K562 (cell line): ENCODE measurements around the gene VSTM2B. TPM values are rescaled to one million over a fixed set of nuclear protein-coding genes. Genes with fewer than 3 reads are reported as not detected.

ENCODE experiments used
- ATAC-seq: fragments of 200-7000 bp; cut with Tn5 transposase; 3 replicates; pipeline ENCODE4 v1.9.1; 2020; ENCODE audit warnings: moderate library complexity
- BruUV-seq: library from RNA; stranded (reverse); fragments of 400-500 nt; replicated peaks from 2 replicates; lab custom pipeline; 2021; lab: Mats Ljungman, UMichigan
- CTCF ChIA-PET: fragments of 300-600 bp; formaldehyde crosslinking; extraction: SDS; loops from one replicate; lab custom pipeline; 2021; ENCODE audit warnings: low intra/inter-chr PET ratio; lab: Yijun Ruan, JAX
- POLR2A ChIA-PET: fragments of 300-600, 350-650 bp; sonication (Branson Sonifier 250); formaldehyde crosslinking; extraction: SDS; loops from one replicate; lab custom pipeline; 2021; ENCODE audit warnings: antibody characterized with exemption, inconsistent platforms; lab: Yijun Ruan, JAX
- DNase-seq, 4 experiments: peaks; one replicate each; pipeline versions ENCODE4 v3.0.0 to v3.0.0-alpha.2; 2011 to 2018; ENCODE audit warnings: low spot score in 3 of 4, mixed read lengths in 3 of 4; ENCODE audit errors: extremely low read depth in 1 of 4
- FAIRE-seq: peaks from 2 replicates; lab custom pipeline; 2011; peaks lifted over from hg19 to GRCh38; lab: Jason Lieb, UNC
- H2AFZ ChIP-seq: 2 replicates; pipeline ENCODE4 v1.6.0; 2011; ENCODE audit warnings: low read depth, low read length, control low read depth, inconsistent platforms
- H3K27ac ChIP-seq: fragments of 200-600 bp; 3 replicates; pipeline ENCODE4 v1.8.0; 2011; ENCODE audit warnings: low read depth, mild to moderate bottlenecking, control low read depth, inconsistent platforms, low read length, moderate library complexity, mixed read lengths; ENCODE audit errors: extremely low read depth
- H3K27me3 ChIP-seq, 2 experiments: fragments of 300-600 bp in 1 of 2; 2 replicates in 1 of 2; 3 replicates in 1 of 2; pipeline versions ENCODE4 v1.6.0 to v1.8.0; 2011; ENCODE audit warnings: inconsistent platforms in 2 of 2, low read length in 2 of 2, mild to moderate bottlenecking in 1 of 2, mixed read lengths in 1 of 2, moderate library complexity in 1 of 2; ENCODE audit not compliant: control insufficient read depth in 2 of 2, insufficient read depth in 2 of 2
- H3K36me3 ChIP-seq: fragments of 300-600 bp; 3 replicates; pipeline ENCODE4 v1.8.0; 2011; ENCODE audit warnings: mild to moderate bottlenecking, low read length, inconsistent platforms; ENCODE audit not compliant: control insufficient read depth, insufficient read depth
- H3K4me1 ChIP-seq, 2 experiments: fragments of 200-600 bp in 1 of 2; replicated peaks in 1 of 2; 2 replicates in 1 of 2; 3 replicates in 1 of 2; pipeline versions ENCODE4 v1.5.1 to v1.8.0; 2011; ENCODE audit warnings: inconsistent platforms in 2 of 2, low read length in 2 of 2, mild to moderate bottlenecking in 1 of 2, mixed read lengths in 1 of 2, moderate library complexity in 1 of 2; ENCODE audit not compliant: control insufficient read depth in 2 of 2, insufficient read depth in 2 of 2
- H3K4me2 ChIP-seq: 2 replicates; pipeline ENCODE4 v1.6.1; 2011; ENCODE audit warnings: low read length, control low read depth, inconsistent platforms, mixed read lengths; ENCODE audit not compliant: insufficient read depth
- H3K4me3 ChIP-seq: fragments of 200-600 bp; sonication (generic), shearing (Covaris generic); 2 replicates; pipeline ENCODE4 v1.5.1; 2016; ENCODE audit warnings: control low read depth, inconsistent platforms
- H3K79me2 ChIP-seq: fragments of 200-600 bp; 3 replicates; pipeline ENCODE4 v1.8.0; 2011; ENCODE audit warnings: low read length, inconsistent platforms; ENCODE audit not compliant: control insufficient read depth, insufficient read depth
- H3K9ac ChIP-seq, 2 experiments: 2 replicates each; pipeline versions ENCODE4 v1.6.0 to v1.6.1; 2011; ENCODE audit warnings: low read depth in 2 of 2, low read length in 2 of 2, control low read depth in 1 of 2, inconsistent platforms in 1 of 2, mild to moderate bottlenecking in 1 of 2, mixed read lengths in 1 of 2; ENCODE audit not compliant: insufficient read depth in 1 of 2
- H3K9me1 ChIP-seq: one replicate; pipeline ENCODE4 v1.6.0; 2011; ENCODE audit warnings: inconsistent platforms, mild to moderate bottlenecking, low read length, moderate library complexity; ENCODE audit not compliant: control insufficient read depth, insufficient read depth
- H3K9me3 ChIP-seq: replicated peaks from 2 replicates; pipeline ENCODE4 v1.5.1; 2011; ENCODE audit warnings: low read depth, low read length, inconsistent platforms; ENCODE audit not compliant: control insufficient read depth, insufficient read depth
- H4K20me1 ChIP-seq: replicated peaks from 2 replicates; pipeline ENCODE4 v1.6.1; 2011; ENCODE audit warnings: low read length, inconsistent platforms, mixed read lengths; ENCODE audit not compliant: control insufficient read depth, insufficient read depth
- ATF1 ChIP-seq, 2 experiments: fragments of 450-650 bp in 1 of 2; IDR thresholded peaks; 2 replicates each; pipeline ENCODE4 v1.6.1; 2016; ENCODE audit warnings: missing compliant biosample characterization in 1 of 2, missing genetic modification characterization in 1 of 2
- ATF7 ChIP-seq: fragments of 450-650 bp; IDR thresholded peaks from 2 replicates; pipeline ENCODE4 v1.7.1; 2014; ENCODE audit warnings: mild to moderate bottlenecking, moderate library complexity
- BDP1 ChIP-seq: IDR thresholded peaks from 3 replicates; pipeline ENCODE4 v1.6.1; 2011; ENCODE audit not compliant: insufficient read length, insufficient read depth
- CREBBP ChIP-seq: IDR thresholded peaks from one replicate; pipeline ENCODE4 v1.6.1; 2012; ENCODE audit warnings: low read depth, mild to moderate bottlenecking, control low read depth, inconsistent platforms, low read length
- DIDO1 ChIP-seq: fragments of 450-650 bp; IDR thresholded peaks from 2 replicates; pipeline ENCODE4 v1.6.1; 2016; ENCODE audit warnings: low read depth, missing biosample characterization, missing genetic modification characterization
- EP300 ChIP-seq: IDR thresholded peaks from 2 replicates; pipeline ENCODE4 v1.6.1; 2012; ENCODE audit warnings: low read length, improper control_type of control experiment
- GATA2 ChIP-seq: sonication (generic); formaldehyde crosslinking; IDR thresholded peaks from 2 replicates; pipeline ENCODE4 v1.4.0; 2020; ENCODE audit warnings: mild to moderate bottlenecking, missing genetic modification reagents
- MAFF ChIP-seq: IDR thresholded peaks from 2 replicates; pipeline ENCODE4 v1.6.1; 2012; ENCODE audit warnings: low read length, improper control_type of control experiment
- RHOXF2B ChIP-seq: fragments of 250-450 bp; sonication (Bioruptor Pico); conservative IDR thresholded peaks from 2 replicates; pipeline ENCODE4 v1.5.1; 2021
- SAP30 ChIP-seq: fragments of 200-600 bp; sonication (generic); IDR thresholded peaks from 2 replicates; pipeline ENCODE4 v1.6.1; 2012; ENCODE audit warnings: borderline replicate concordance, low read depth, mild to moderate bottlenecking, moderate library complexity, low read length, control low read depth, inconsistent platforms; ENCODE audit not compliant: insufficient read depth, poor library complexity, severe bottlenecking
- SMARCA5 ChIP-seq: fragments of 450-650 bp; IDR thresholded peaks from 2 replicates; pipeline ENCODE4 v1.6.1; 2016
- SMARCC2 ChIP-seq: fragments of 450-650 bp; IDR thresholded peaks from 2 replicates; pipeline ENCODE4 v1.6.1; 2017; ENCODE audit warnings: antibody characterized with exemption, moderate library complexity, mild to moderate bottlenecking, low read depth
- U2AF1 ChIP-seq: fragments of 200-400 bp; formaldehyde crosslinking; optimal IDR thresholded peaks from 2 replicates; pipeline ENCODE3; 2017; ENCODE audit warnings: mild to moderate bottlenecking, low read depth, low read length, moderate library complexity
- ZNF175 ChIP-seq: fragments of 200-800 bp; sonication (Bioruptor generic); IDR thresholded peaks from 2 replicates; pipeline ENCODE4 v1.6.1; 2016; ENCODE audit warnings: low read depth, mild to moderate bottlenecking, missing genetic modification characterization, missing compliant biosample characterization
- WGBS: fragments of 100-300 bp; shearing (Covaris generic); methylation state at CpG from one replicate; pipeline ENCODE4 v1.1.6; 2016; ENCODE audit warnings: low coverage, mixed read lengths; ENCODE audit not compliant: insufficient coverage; ENCODE audit errors: missing lambda C conversion rate; 5-methylcytosine and 5-hydroxymethylcytosine counted together
- in situ Hi-C: fragments of 300-500 bp; cut with MboI; formaldehyde crosslinking; loops from 4 replicates; pipeline ENCODE4 v1.15.0; 2018; ENCODE audit warnings: inconsistent platforms, mixed read lengths
- intact Hi-C: fragments of 100-400 bp; cut with micrococcal nuclease; formaldehyde crosslinking; loops from 2 replicates; pipeline ENCODE4 v1.14.2; 2022
- polyA plus RNA-seq, 8 experiments: library from polyadenylated mRNA; depleted of rRNA in 4 of 8; stranded (reverse) in 5 of 8; unstranded in 3 of 8; fragments of >200 nt; fragmentation: Nextera tagmentation in 2 of 8; fragmentation: Illumina TruSeq in 1 of 8; extraction: Ambion mirVana in 2 of 8; extraction: Trizol in 1 of 8; gene quantifications; 2 replicates each; pipeline versions ENCODE4 v1.2.1 to v1.2.3, GENCODE V29; 2011 to 2014; ENCODE audit warnings: inconsistent platforms in 1 of 8, missing spikeins in 1 of 8
- total RNA-seq, 7 experiments: library from RNA; depleted of rRNA in 6 of 7; stranded (reverse); fragments of >200 nt in 6 of 7; fragmentation: Illumina TruSeq in 2 of 7; extraction: Trizol in 2 of 7; gene quantifications; 2 replicates each; pipeline versions ENCODE4 v1.2.1 to v1.2.3, GENCODE V29; 2011 to 2021; ENCODE audit warnings: low replicate concordance in 1 of 7
- TF ChIP-seq, protein P1 (sequence below): fragments of 200-800 bp; sonication (Bioruptor generic); IDR thresholded peaks from 2 replicates; pipeline ENCODE4 v1.6.1; 2016; ENCODE audit warnings: missing genetic modification characterization, missing compliant biosample characterization

VSTM2B gene
- total and polyA plus RNA-seq, 9 of the 15 experiments (the other 6 are each of a cell fraction or from before 2014, with no cell fraction given): not detected

DNA sequence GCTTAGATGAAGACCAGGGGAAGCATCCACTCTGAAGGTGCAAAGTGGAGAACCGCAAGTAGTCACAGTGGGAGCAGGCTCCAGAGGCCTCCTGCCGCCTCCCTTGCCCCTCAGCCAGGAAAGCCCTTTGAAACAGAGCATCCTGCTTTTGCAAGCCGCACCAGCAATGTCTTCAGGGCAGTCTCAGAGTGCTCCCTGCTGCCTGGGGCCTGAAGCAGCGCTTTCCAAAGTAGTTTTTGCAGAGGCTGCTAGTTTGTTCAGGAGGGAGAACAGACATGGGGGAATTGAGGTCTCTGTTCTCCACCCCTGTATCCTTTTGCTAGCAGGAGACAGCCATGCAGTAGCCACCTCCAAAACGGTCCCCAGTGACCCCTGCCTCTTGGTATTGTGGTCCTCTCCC lies 64.5 kb downstream of the VSTM2B start:
- Histone ChIP-seq H3K9me1 (no peaks in the 10 kb centered on the region), H3K9ac (no peak overlapping the region), H3K79me2 (no peaks in the 10 kb centered on the region), H3K4me1 (no peaks in the 10 kb centered on the region; a peak in 1 of 5 replicates), H3K27me3 (peaks cover 8 to 22% of the 10 kb centered on the region in 2 experiments; a peak in 4 of 5 replicates), H2AFZ (no peak overlapping the region), H4K20me1 (peaks cover 3% of the 10 kb centered on the region; the same call in 1 of the 2 replicates), H3K27ac (no peak overlapping the region), H3K4me2 (no peak overlapping the region), H3K4me3 (no peak overlapping the region), H3K9me3 (no peaks in the 10 kb centered on the region), H3K36me3 (no peaks in the 10 kb centered on the region)
- WGBS: 0% methylated on average over 5 of the region's 5 CpGs
- intact Hi-C loops: no loop called here
- FAIRE-seq (no peak), DNase-seq (no peak), ATAC-seq (no peak)
- in situ Hi-C loops: loop anchor here (25.0 kb wide), 1 partner anchor 853 kb away; no protein-coding TSS in a partner anchor
- ChIA-PET CTCF (no interaction called here), POLR2A (no interaction called here)
- no TSS peak for BruUV-seq
- TF ChIP-seq, protein P1, sequence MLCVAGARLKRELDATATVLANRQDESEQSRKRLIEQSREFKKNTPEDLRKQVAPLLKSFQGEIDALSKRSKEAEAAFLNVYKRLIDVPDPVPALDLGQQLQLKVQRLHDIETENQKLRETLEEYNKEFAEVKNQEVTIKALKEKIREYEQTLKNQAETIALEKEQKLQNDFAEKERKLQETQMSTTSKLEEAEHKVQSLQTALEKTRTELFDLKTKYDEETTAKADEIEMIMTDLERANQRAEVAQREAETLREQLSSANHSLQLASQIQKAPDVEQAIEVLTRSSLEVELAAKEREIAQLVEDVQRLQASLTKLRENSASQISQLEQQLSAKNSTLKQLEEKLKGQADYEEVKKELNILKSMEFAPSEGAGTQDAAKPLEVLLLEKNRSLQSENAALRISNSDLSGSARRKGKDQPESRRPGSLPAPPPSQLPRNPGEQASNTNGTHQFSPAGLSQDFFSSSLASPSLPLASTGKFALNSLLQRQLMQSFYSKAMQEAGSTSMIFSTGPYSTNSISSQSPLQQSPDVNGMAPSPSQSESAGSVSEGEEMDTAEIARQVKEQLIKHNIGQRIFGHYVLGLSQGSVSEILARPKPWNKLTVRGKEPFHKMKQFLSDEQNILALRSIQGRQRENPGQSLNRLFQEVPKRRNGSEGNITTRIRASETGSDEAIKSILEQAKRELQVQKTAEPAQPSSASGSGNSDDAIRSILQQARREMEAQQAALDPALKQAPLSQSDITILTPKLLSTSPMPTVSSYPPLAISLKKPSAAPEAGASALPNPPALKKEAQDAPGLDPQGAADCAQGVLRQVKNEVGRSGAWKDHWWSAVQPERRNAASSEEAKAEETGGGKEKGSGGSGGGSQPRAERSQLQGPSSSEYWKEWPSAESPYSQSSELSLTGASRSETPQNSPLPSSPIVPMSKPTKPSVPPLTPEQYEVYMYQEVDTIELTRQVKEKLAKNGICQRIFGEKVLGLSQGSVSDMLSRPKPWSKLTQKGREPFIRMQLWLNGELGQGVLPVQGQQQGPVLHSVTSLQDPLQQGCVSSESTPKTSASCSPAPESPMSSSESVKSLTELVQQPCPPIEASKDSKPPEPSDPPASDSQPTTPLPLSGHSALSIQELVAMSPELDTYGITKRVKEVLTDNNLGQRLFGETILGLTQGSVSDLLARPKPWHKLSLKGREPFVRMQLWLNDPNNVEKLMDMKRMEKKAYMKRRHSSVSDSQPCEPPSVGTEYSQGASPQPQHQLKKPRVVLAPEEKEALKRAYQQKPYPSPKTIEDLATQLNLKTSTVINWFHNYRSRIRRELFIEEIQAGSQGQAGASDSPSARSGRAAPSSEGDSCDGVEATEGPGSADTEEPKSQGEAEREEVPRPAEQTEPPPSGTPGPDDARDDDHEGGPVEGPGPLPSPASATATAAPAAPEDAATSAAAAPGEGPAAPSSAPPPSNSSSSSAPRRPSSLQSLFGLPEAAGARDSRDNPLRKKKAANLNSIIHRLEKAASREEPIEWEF: no peak
- TF ChIP-seq SMARCA5 (no peak), GATA2 (CRISPR knock-in tag) (no peak), RHOXF2B (CRISPR knock-in tag) (no peak), SMARCC2 (no peak), BDP1 (no peak), ATF7 (no peak), U2AF1 (no peak), CREBBP (no peak), ZNF175 (no peak), ATF1 (CRISPR knock-in tag; IDR thresholded peaks at IDR 0.05) (no peak), ATF1 (tag; IDR thresholded peaks at IDR 0.05) (no peak), SAP30 (no peak), EP300 (no peak), MAFF (no peak), DIDO1 (no peak)
